ENCODE data around the gene NPAS3. TPM values are rescaled to one million over a fixed set of nuclear protein-coding genes. Genes with fewer than 3 reads are reported as not detected.

Gene NPAS3
- polyA plus RNA-seq, 10 donors, result 3.5 to 7.5 (median 5.0) TPM

GRCh38 chr14:33323979-33324378, 385.3 kb downstream of the NPAS3 start:
- no peak for DNase-seq

- no peak for DNase-seq
Measured at GRCh38 chr14:33331176-33331949, 392.7 kb downstream of the NPAS3 start.

- DNase-seq, result peak; percentile 33 to 65 (median 43)
Measured at GRCh38 chr14:33332497-33332896, 393.8 kb downstream of the NPAS3 start.

- no peak for DNase-seq
Measured at GRCh38 chr14:33335366-33335765, 396.7 kb downstream of the NPAS3 start.

GRCh38 chr14:33342299-33342974, 403.8 kb downstream of the NPAS3 start:
- DNase-seq, result no peak

- peak in 1 of 3 donors; percentile 37 for DNase-seq
Measured at GRCh38 chr14:33343016-33343415, 404.3 kb downstream of the NPAS3 start.

- no peak for DNase-seq
Measured at GRCh38 chr14:33347796-33348195, 409.1 kb downstream of the NPAS3 start.

GRCh38 chr14:33348510-33348909, 409.8 kb downstream of the NPAS3 start:
- DNase-seq, result no peak

- DNase-seq, result no peak
Measured at GRCh38 chr14:33349871-33350270, 411.2 kb downstream of the NPAS3 start.

- no peak for DNase-seq
Measured at GRCh38 chr14:33350366-33350990, 411.8 kb downstream of the NPAS3 start.

GRCh38 chr14:33352821-33353220, 414.1 kb downstream of the NPAS3 start:
- no peak for DNase-seq

- peak in 1 of 3 donors; percentile 31 for DNase-seq
Measured at GRCh38 chr14:33356181-33356580, 417.5 kb downstream of the NPAS3 start.

- DNase-seq, result no peak
Measured at GRCh38 chr14:33357225-33358010, 418.7 kb downstream of the NPAS3 start.

GRCh38 chr14:33359288-33359881, 420.7 kb downstream of the NPAS3 start:
- no peak for DNase-seq

- DNase-seq, result no peak
Measured at GRCh38 chr14:33362934-33363333, 424.3 kb downstream of the NPAS3 start.

- DNase-seq, result peak in 1 of 3 donors; percentile 25
Measured at GRCh38 chr14:33363682-33364081, 425.0 kb downstream of the NPAS3 start.

GRCh38 chr14:33364466-33364865, 425.8 kb downstream of the NPAS3 start:
- DNase-seq, result peak in 1 of 3 donors; percentile 21

GRCh38 chr14:33369041-33369440, 430.4 kb downstream of the NPAS3 start:
- no peak for DNase-seq

- no peak for DNase-seq
Measured at GRCh38 chr14:33369972-33370371, 431.3 kb downstream of the NPAS3 start.

GRCh38 chr14:33370426-33370825, 431.7 kb downstream of the NPAS3 start:
- no peak for DNase-seq

- DNase-seq, result no peak
Measured at GRCh38 chr14:33375196-33375595, 436.5 kb downstream of the NPAS3 start.

- no peak for DNase-seq
Measured at GRCh38 chr14:33375786-33376185, 437.1 kb downstream of the NPAS3 start.

Data from muscle of back (tissue), 11 donors.